GM19397 (cell line): Measurements from ENCODE around the gene POLDIP3.

ENCODE experiments used
- ATAC-seq: cut with Tn5 transposase; IDR thresholded peaks from one replicate; pipeline ENCODE4 v1.9.1; 2021; ENCODE audit warnings: mild to moderate bottlenecking, moderate library complexity; ENCODE audit not compliant: unreplicated experiment

The POLDIP3 gene, protein sequence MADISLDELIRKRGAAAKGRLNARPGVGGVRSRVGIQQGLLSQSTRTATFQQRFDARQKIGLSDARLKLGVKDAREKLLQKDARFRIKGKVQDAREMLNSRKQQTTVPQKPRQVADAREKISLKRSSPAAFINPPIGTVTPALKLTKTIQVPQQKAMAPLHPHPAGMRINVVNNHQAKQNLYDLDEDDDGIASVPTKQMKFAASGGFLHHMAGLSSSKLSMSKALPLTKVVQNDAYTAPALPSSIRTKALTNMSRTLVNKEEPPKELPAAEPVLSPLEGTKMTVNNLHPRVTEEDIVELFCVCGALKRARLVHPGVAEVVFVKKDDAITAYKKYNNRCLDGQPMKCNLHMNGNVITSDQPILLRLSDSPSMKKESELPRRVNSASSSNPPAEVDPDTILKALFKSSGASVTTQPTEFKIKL

GRCh38 chr22:42614312-42615091 lies at the start of gene POLDIP3:
Gene POLDIP3 (minus strand): TSS chr22:42614883. CDS start chr22:42614857, 26 bp downstream.
- ATAC-seq, result peak; percentile 68

DNA sequence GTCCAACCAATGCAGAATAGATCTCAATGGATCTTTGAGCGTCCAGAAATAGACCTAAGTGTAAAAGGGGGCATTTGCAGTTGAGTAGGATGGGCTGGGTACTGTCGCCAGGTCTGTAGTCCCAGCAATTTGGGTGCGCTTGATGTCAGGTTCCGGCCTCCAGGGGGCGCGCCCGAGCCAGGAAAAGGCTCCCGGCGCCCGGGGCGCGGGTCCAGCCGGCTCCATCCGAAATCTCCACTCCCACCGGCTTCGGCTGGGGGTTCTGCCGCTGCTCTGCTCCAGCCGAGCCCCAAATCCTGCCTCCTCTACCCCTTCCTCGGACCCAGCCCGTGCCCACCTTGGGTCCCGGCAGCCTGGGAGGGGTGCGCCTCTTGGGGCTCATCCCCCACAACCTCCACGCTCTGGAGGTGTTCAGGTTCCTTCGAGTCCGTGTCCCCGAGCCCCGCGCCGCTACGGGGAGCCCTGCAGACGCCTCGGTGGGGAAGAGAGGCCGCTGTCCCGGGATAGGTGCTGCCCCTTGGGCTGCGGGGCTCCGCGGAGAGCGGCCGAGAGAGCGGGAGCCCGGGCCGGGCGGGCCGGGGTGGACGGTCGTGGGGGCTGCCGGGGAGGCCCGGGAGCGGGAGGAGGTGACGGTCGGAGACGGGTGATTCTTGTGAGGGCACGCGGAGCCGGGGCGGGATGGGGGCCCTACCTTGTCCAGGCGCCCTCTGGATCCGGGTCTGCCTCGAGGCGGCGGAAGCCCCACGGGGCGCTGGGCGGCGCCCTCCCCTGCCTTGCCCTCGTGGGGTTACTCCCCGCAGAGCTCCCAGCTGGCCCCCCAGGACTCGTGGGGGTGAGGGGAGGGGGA lies 47.5 kb upstream of the POLDIP3 start:
- no peak for ATAC-seq

DNA sequence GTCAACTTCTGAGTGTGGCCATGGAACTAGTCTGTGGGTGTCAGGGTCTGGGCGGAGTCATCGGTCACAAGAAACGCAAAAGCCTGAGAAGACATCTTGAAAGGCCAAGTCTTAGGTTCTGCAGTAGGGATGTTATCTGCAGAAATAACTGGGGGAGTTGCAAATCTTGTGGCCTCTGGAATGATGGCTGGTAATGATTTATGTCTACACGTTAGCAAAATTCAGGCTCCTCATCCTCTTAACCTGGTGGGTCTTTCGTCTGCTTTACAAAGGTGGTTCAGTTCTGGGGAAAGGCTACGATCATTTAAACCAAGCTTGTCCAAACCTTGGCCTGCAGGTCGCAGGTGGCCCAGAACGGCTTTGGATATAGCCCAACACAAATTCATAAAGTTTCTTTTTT lies 41.9 kb upstream of the POLDIP3 start:
- no peak for ATAC-seq

DNA sequence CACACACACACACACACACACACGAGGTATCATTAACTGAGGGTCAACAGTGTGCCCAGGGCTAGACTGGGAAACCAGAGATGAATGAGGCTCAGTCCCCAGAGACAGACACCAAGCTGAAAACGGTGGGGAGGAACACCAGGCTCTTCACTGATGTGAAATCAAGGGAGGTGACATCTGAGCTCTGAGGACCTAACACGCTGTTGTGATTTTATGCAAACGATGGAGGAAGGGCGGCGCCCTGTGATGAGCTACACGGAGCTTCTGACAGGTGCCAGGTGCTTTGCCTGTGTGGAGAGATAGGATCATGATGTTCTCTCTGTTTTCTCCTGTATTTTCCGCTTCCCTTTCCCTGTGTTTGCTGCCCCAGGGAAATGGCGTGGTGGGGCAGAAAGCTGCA lies 41.0 kb upstream of the POLDIP3 start:
- ATAC-seq, result peak; percentile 58

- ATAC-seq, result no peak
Observed at GRCh38 chr22:42654436-42655073, 39.9 kb upstream of the POLDIP3 start.

- no peak for ATAC-seq
Observed at GRCh38 chr22:42653999-42654398, 39.3 kb upstream of the POLDIP3 start.

DNA sequence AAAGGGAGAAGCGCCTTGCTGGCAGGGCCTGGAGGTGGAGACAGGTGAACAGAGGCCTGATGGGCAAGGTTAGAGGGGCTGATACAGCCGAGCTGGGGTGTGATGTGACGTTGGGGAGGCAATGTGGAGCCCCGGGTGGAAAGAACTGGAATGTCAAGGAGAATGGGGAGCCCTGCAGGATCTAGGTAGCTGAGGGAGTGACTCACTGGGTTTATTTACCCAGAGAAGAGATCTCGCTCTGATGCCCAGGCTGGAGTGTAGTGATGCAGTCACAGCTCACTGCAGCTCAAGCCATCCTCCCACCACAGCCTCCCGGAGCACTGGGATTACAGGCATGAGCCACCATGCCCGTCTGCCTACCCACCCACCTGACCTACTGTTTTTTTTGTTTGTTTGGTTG lies 36.5 kb upstream of the POLDIP3 start:
- ATAC-seq, result no peak

DNA sequence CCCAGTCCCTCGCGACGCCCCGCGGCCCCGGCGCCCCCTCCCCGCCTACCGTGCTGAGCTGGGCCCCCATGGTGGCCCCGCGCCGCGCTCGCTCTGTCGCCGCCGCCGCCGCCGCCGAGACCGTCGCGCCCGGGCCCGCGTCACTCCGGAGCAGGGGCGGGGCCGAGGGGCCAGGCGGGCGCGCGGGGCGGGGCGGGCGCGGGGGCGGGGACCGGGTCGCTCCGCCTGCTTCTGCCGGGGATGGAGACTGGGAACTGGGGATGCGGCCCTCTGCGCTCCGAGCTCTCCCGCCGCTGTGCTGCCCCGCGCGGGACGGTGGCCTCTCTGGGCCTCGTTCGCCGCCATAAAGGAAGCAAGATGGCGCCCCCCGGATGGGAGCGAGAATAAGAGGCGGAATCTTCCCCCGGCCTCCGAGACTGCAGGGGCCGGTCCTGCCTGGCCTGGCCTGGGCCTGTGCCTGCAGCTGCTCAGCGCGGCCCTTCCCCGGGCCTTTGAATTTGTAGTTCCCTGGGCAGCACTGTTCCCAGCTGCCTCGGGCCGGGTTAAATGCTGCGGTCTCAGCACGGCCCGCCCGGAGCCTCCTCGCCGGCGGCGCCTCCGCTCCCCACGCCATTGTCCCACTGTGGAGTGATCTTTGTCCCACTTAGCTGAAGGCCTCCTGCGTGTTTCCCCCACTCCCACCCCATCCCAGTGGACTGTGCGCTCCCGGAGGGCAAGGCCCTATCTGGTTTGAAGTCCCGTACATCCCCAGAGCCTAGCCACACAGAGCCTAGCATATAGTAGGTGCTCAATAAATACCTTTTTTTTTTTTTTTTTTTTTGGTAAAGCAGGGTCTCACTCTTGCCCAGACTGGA lies 34.8 kb upstream of the POLDIP3 start, which contains the start of gene CYB5R3:
Gene CYB5R3 (minus strand): TSS at position 147 of the 854 bp plus-strand sequence. CDS start 77 bp downstream, at position 70.
- peak; percentile 66 for ATAC-seq

GRCh38 chr22:42648368-42649245 lies 33.9 kb upstream of the POLDIP3 start:
- peak; percentile 46 for ATAC-seq

GRCh38 chr22:42648017-42648367 lies 33.3 kb upstream of the POLDIP3 start:
- no peak for ATAC-seq

- ATAC-seq, result no peak
Observed at GRCh38 chr22:42646569-42647525, 32.2 kb upstream of the POLDIP3 start.

DNA sequence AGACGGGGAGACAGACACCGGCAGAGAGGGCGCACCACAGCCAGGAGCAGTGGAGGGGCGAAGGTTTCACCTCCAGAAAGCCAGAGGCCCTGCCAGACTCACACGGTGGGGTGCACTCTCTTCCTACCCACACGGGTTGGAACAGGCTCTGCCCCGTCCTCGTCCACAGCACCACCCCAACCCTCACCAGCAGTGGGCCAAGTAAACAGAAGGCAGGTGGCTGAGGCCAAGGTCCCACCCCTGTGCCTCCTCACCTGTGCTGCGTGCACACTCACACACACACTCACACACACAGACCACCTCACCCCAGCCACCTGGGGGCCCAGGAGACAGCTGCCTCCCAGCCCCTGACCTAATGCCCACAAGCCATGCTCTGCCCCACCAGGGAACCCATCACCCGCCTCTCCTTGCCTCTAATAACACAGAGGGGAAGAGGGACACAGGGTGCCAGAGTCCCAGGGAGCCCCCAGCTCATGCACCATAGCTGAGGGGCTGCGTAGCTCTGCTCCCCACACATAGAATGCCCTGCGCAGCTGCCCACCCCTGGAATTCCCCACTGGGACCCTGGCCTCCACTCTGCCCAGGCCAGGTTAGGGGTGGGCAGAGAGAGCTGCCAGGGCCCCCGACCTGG lies 31.4 kb upstream of the POLDIP3 start:
- no peak for ATAC-seq

DNA sequence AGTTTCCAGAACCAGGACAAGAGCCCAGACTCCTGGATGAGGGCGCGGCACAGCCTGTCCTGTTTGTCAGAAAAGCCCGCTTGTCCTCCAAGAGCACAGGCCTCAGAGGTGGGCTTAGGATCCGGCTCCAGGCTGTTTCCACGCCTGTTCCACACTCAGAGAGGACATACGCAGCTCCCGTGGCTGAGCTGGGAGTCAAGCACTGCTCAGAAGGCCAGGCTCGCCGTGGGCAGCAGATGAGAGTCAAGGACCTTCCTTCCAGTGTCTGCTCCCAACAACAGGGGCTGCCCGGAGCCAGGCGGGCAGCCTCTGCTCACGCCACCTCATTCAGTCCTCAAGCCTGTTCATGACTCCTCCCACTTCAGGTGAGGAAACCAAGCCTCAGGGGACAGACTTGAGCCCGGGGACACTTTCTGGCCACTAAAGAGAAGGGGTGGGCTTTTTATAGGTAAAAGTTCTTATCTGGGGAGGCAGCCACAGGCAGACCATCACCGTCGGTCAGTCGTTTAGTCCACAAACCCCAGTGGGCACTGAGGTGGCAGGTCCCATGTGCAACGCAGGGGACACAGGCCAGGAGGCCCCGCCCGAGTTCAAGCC lies 30.8 kb upstream of the POLDIP3 start:
- ATAC-seq, result no peak

DNA sequence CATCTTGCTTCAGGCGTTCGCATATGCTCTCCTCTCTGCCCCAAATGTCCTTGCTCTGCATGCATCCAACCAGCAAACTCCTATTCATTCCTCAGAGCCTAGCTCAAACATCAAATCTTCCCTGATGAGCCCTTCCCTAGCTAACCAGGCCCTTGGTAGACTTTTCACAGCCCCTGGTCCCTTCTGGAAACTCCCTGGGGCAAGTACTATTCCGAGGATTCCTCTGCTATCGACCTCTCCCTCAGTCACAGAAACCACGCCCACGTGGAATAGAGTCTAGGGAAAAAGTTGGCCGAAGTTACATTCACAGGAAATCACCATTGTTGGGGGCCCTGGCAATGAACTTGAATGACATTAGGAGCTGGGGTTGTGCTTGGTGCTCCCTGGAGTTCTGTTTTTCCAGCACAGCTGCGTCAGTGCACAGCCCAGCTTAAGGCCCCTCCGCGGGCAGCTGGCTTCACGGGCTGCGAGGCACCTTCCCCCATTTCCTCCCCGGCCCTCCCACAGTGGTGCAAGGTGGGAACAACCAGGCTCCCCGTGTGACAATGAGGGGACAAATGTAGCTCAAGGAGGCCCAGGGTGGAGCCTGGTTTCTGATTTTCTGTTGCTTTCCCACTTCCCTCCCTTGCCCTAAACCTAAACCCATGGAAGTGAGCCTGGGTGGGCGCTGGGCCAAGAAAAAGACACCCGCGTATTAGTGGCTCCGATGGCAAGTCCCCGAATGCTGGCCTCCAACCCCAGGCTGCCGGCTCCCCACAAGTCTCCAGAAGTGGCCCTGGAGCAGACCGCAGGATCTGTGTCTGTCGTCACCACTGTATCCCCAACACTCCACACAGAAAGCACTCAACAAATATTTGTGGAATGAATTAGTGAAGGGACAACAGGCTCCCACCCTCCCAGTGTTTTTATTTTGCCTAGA lies 30.0 kb upstream of the POLDIP3 start:
- no peak for ATAC-seq

DNA sequence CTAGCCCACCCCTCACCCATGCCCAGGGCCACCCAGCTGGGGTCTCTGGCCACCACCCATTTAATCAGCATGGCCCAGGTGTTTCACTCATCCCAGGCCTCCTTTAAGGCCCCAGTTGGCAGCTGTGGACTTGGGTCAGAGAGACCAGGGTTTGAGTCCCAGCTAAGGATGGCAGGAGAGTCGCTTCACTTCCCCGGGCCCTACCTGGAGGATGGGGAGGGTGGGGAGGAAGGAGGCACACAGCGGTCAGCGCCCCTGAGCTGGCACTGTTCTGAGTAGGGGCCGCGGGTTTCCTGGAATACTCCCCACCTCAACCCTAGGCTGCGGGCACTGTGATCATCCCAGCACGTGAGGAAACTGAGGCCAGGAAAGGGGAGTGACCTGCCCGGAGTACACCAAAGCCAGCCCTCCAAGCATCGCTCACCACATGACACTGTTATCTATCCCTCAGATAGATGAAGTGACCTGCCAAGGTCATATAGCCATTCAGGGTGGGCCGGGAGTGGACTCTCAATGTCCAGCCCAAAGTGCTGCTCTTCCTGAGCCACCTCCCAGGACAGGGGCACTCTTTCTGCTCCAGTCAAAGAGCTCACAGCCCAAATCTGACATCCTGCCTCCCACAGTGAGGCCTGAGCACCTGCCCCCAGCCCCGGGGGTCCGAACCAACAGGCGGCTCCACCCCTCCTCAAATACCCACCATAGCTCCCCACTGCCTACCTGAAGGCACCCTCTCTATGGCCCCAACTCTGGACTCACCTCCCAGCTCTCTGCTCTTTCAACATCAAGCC lies 29.1 kb upstream of the POLDIP3 start:
- ATAC-seq, result no peak
